Measurements from ENCODE around the gene OTULINL. TPM values are rescaled to one million over a fixed set of nuclear protein-coding genes. Genes with fewer than 3 reads are reported as not detected.

Gene OTULINL
- total RNA-seq, 4 donors from 2014 or later, result 0.73 to 1.8 (median 0.96) TPM

DNA sequence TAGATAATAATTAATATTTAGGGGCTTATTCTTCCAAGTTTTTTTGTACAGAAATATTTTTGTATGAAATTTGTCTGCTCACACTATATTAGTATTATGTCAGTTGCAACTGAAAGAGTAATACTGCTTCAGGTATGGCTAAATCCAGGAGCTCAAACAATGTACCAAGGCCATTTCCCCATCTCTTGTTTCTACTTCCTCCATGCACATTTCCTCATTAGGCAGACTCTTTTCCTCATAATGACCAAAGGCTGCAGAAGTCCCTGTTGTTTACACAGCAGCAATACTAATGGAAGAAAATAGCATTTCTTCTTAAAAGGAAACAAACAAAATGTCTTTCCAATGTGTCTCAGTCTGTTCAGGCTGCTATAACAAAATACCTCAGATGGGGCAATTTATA, 9.2 kb upstream of the OTULINL start:
- H3K4me3 ChIP-seq, result no peak overlapping the region
- H3K4me1 ChIP-seq, result no peaks in the 10 kb centered on the region
- H3K36me3 ChIP-seq, result no peaks in the 10 kb centered on the region
- DNase-seq, result no peak
- H3K9me3 ChIP-seq, result no peaks in the 10 kb centered on the region
- TF ChIP-seq, protein P1, sequence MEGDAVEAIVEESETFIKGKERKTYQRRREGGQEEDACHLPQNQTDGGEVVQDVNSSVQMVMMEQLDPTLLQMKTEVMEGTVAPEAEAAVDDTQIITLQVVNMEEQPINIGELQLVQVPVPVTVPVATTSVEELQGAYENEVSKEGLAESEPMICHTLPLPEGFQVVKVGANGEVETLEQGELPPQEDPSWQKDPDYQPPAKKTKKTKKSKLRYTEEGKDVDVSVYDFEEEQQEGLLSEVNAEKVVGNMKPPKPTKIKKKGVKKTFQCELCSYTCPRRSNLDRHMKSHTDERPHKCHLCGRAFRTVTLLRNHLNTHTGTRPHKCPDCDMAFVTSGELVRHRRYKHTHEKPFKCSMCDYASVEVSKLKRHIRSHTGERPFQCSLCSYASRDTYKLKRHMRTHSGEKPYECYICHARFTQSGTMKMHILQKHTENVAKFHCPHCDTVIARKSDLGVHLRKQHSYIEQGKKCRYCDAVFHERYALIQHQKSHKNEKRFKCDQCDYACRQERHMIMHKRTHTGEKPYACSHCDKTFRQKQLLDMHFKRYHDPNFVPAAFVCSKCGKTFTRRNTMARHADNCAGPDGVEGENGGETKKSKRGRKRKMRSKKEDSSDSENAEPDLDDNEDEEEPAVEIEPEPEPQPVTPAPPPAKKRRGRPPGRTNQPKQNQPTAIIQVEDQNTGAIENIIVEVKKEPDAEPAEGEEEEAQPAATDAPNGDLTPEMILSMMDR (IDR thresholded peaks at IDR 0.05 in 4 of 5, conservative IDR thresholded peaks at IDR 0.05 in 1 of 5), result no peak
- TF ChIP-seq POLR2A (IDR thresholded peaks at IDR 0.05), result no peak
- intact Hi-C loops (cut with DNase I; ENCODE audit: low total_unique reads), result no loop called here
- no peak overlapping the region for H3K27ac ChIP-seq
- no peaks in the 10 kb centered on the region for H3K27me3 ChIP-seq
- in situ Hi-C loops (cut with MboI; ENCODE audit: low sequenced_read_pairs in 4 of 4), result no loop called here
- ATAC-seq, result no peak

DNA sequence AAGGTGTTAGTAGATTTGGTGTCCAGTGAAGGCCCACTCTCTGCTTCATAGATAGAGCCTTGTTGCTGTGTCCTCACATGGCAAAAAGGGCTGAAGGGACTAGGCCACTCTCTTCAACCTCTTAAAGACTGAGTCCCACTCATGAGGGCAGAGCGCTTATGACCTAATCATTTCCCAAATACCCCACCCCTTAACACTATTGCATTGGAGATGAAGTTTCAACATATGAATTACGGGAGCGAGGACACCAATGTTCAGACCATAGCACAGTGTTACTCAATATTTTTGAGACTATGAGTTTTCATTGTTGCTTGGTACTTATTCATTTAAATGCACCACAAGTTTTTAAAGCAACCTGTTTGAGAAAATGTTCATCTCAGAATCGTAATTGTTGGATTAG, 8.8 kb upstream of the OTULINL start:
- ATAC-seq, result no peak
- in situ Hi-C loops (cut with MboI; ENCODE audit: low sequenced_read_pairs in 4 of 4), result no loop called here

DNA sequence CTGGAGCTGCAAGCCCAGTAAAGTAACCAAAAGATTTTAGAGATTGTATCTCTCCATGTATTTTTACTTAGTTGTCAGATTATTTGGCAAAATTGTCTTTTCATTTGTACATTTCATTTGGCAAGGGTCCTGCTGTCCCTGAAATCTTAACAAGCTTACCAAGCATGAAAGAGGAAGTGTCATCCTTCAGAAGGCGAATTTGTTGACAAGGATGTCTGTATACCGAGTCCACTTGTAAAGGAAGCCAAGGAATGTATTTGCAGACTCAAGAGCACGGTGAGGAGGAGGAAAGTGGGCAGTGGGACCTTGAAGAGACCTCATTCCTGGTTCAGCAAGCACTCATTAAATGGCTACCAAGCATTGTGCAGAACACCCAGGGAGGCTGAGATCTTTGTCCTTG, 7.5 kb upstream of the OTULINL start:
- Histone ChIP-seq H3K4me1 (no peaks in the 10 kb centered on the region), H3K4me3 (no peak overlapping the region), H3K27ac (no peak overlapping the region), H3K36me3 (no peaks in the 10 kb centered on the region), H3K27me3 (peaks cover 5 to 12% (median 11%) of the 10 kb centered on the region in 3 donors), H3K9me3 (no peaks in the 10 kb centered on the region)
- DNase-seq (no peak), ATAC-seq (no peak)
- in situ Hi-C loops (cut with MboI; ENCODE audit: low sequenced_read_pairs in 4 of 4), result no loop called here
- intact Hi-C loops (cut with DNase I; ENCODE audit: low total_unique reads), result no loop called here
- TF ChIP-seq POLR2A (IDR thresholded peaks at IDR 0.05), result no peak
- TF ChIP-seq, protein P1 (IDR thresholded peaks at IDR 0.05 in 4 of 5, conservative IDR thresholded peaks at IDR 0.05 in 1 of 5), result no peak

More for the DNA sequence above, 8.8 kb upstream of the OTULINL start:
- Histone ChIP-seq H3K4me1 (no peaks in the 10 kb centered on the region), H3K36me3 (no peaks in the 10 kb centered on the region), H3K4me3 (no peak overlapping the region), H3K27ac (no peak overlapping the region), H3K27me3 (peaks cover 0 to 2% (median 0%) of the 10 kb centered on the region in 3 donors), H3K9me3 (no peaks in the 10 kb centered on the region)
- intact Hi-C loops (cut with DNase I; ENCODE audit: low total_unique reads), result no loop called here
- TF ChIP-seq, protein P1 (IDR thresholded peaks at IDR 0.05 in 4 of 5, conservative IDR thresholded peaks at IDR 0.05 in 1 of 5), result no peak
- no peak for TF ChIP-seq POLR2A (IDR thresholded peaks at IDR 0.05)
- DNase-seq, result no peak

DNA sequence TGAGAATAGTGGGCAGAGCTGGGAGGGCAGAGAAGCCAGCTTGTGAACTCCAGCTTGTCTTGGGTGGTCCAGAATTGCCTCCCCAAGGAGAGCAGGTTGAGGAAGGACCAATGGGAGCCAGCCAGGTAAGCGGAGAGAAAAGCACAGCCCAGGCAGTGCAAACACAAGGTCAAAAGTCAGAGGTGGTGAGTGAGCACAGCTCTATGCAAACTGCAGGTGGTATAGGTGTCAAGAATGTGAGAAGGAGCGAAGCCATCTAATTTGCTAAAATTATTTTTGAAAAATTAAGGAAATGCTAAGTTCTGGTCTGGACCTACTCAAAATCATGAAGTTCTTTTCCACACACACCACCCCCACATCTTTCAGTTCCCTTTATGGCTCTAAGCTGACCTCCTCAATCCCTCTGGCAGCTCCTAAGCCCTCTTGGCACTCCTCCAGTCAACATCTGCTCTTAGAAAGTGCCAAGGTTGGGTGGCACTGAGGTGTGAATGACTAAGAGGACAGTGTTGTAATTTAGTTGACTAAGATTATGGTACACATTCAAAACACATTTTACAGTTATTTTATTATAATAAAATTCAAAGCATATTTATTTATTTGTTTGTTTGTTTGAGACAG, 6.6 kb upstream of the OTULINL start:
- TF ChIP-seq POLR2A (IDR thresholded peaks at IDR 0.05), result no peak
- TF ChIP-seq, protein P1 (IDR thresholded peaks at IDR 0.05 in 4 of 5, conservative IDR thresholded peaks at IDR 0.05 in 1 of 5), result no peak
- in situ Hi-C loops (cut with MboI; ENCODE audit: low sequenced_read_pairs in 4 of 4) (no loop called here), intact Hi-C loops (cut with DNase I; ENCODE audit: low total_unique reads) (no loop called here)
- Histone ChIP-seq H3K27ac (no peak overlapping the region), H3K4me1 (no peaks in the 10 kb centered on the region), H3K27me3 (peaks cover 8 to 15% (median 13%) of the 10 kb centered on the region in 3 donors), H3K9me3 (no peaks in the 10 kb centered on the region), H3K4me3 (no peak overlapping the region), H3K36me3 (no peaks in the 10 kb centered on the region)
- peak; percentile 69 to 78 for ATAC-seq
- peak; percentile 38 to 56 for DNase-seq

DNA sequence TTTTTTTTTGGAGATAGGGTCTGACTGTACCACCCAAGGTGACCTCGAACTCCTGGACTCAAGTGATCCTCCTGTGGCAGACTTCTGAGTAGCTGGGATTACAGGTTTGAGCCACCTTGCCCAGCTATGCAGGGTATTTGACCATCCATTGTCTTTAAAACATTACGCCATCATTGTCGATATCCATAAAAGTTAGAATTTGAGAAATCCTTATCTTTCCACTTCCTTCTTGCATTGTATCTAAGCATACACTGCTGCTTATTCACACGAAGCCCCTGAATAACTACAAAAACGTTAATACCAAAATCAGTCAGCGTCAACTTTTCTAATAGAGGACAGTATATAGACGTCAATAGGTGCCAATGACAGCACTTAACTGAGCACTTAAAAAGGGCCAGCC, 5.4 kb upstream of the OTULINL start:
- Histone ChIP-seq H3K4me1 (peaks cover 0 to 2% of the 10 kb centered on the region in 2 donors), H3K36me3 (no peaks in the 10 kb centered on the region), H3K9me3 (no peaks in the 10 kb centered on the region), H3K4me3 (no peak overlapping the region), H3K27me3 (peaks cover 15 to 23% (median 15%) of the 10 kb centered on the region in 3 donors), H3K27ac (no peak overlapping the region)
- in situ Hi-C loops (cut with MboI; ENCODE audit: low sequenced_read_pairs in 4 of 4) (no loop called here), intact Hi-C loops (cut with DNase I; ENCODE audit: low total_unique reads) (no loop called here)
- TF ChIP-seq, protein P1 (IDR thresholded peaks at IDR 0.05 in 4 of 5, conservative IDR thresholded peaks at IDR 0.05 in 1 of 5), result no peak
- TF ChIP-seq POLR2A (IDR thresholded peaks at IDR 0.05), result no peak
- no peak for DNase-seq
- ATAC-seq, result no peak
